ENCODE results near the gene VGLL3.
"Not testable (repeated sequence)": the region's sequence is repeated elsewhere in the genome, so short reads cannot be mapped to it uniquely, and the experiment has no call there.

The VGLL3 gene

DNA sequence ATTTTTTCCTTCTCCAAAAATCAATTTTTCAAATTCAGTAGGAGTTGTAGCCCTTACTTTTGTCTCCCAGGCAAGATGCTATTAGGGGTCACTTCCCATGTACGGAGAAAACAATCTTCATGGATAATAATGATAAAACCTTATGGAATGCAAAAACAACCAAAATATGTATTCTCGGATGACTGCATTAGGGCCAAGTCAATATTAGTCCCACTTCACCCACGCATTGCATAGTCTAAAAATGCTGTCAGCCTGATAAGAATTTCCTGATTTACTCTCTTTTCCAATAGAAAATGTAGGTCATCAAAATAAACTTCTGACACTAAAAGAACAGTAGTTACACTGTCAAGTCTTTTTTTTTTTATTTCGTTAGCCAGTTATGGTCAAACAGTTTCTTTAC is 2.7 kb downstream of the VGLL3 start:
- H3K4me1 ChIP-seq (ENCODE audit: insufficient read depth, low read length), result peaks cover 28% of the 10 kb centered on the region
- H3K36me3 ChIP-seq (ENCODE audit: insufficient read depth, low read length), result no peaks in the 10 kb centered on the region
- no peak overlapping the region for H3K27ac ChIP-seq (ENCODE audit: low read depth, low read length)
- H3K9me3 ChIP-seq (ENCODE audit: low read length), result no peaks in the 10 kb centered on the region
- no peaks in the 10 kb centered on the region for H3K27me3 ChIP-seq (ENCODE audit: control insufficient read depth in 1 of 2, insufficient read depth in 2 of 2, low read length in 2 of 2)
- H3K4me3 ChIP-seq (ENCODE audit: low read depth in 1 of 2, low read length in 2 of 2), result peak overlapping the region in 1 of 2 donors; percentile 25
- peak overlapping the region; percentile 7 for H3K9ac ChIP-seq (ENCODE audit: low read length)

DNA sequence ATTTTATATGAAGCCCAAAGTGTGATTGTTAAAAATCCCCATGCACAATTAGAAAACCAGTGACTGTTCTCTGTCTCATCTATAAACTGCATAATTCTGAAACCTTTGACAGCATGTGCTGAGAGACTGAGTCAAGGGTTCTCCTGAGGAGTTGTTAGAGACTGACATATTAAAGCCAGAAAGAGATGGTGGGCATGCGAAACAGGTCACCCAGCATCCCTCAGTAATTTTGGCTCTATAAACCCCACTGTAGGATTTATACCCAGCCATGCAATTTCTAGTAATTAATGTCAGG is 3.6 kb downstream of the VGLL3 start:
- peak overlapping the region; percentile 3 for H3K9ac ChIP-seq (ENCODE audit: low read length)
- H3K4me3 ChIP-seq (ENCODE audit: low read depth in 1 of 2, low read length in 2 of 2), result peak overlapping the region in 1 of 2 donors; percentile 25
- no peaks in the 10 kb centered on the region for H3K9me3 ChIP-seq (ENCODE audit: low read length)
- peaks cover 28% of the 10 kb centered on the region for H3K4me1 ChIP-seq (ENCODE audit: insufficient read depth, low read length)
- H3K27me3 ChIP-seq (ENCODE audit: control insufficient read depth in 1 of 2, insufficient read depth in 2 of 2, low read length in 2 of 2), result no peaks in the 10 kb centered on the region
- H3K36me3 ChIP-seq (ENCODE audit: insufficient read depth, low read length), result no peaks in the 10 kb centered on the region
- H3K27ac ChIP-seq (ENCODE audit: low read depth, low read length), result peak overlapping the region; percentile 72

- H3K9me3 ChIP-seq (ENCODE audit: low read length), result no peaks in the 10 kb centered on the region
- H3K9ac ChIP-seq (ENCODE audit: low read length), result no peak overlapping the region
- H3K36me3 ChIP-seq (ENCODE audit: insufficient read depth, low read length), result no peaks in the 10 kb centered on the region
- H3K4me1 ChIP-seq (ENCODE audit: insufficient read depth, low read length), result peaks cover 28% of the 10 kb centered on the region
- H3K27ac ChIP-seq (ENCODE audit: low read depth, low read length), result peak overlapping the region; percentile 72
- peak overlapping the region; percentile 25 for H3K4me3 ChIP-seq (ENCODE audit: low read depth in 1 of 2, low read length in 2 of 2)
- H3K27me3 ChIP-seq (ENCODE audit: control insufficient read depth in 1 of 2, insufficient read depth in 2 of 2, low read length in 2 of 2), result no peaks in the 10 kb centered on the region
Observed at GRCh38 chr3:86986671-86987420, 4.1 kb downstream of the VGLL3 start.

DNA sequence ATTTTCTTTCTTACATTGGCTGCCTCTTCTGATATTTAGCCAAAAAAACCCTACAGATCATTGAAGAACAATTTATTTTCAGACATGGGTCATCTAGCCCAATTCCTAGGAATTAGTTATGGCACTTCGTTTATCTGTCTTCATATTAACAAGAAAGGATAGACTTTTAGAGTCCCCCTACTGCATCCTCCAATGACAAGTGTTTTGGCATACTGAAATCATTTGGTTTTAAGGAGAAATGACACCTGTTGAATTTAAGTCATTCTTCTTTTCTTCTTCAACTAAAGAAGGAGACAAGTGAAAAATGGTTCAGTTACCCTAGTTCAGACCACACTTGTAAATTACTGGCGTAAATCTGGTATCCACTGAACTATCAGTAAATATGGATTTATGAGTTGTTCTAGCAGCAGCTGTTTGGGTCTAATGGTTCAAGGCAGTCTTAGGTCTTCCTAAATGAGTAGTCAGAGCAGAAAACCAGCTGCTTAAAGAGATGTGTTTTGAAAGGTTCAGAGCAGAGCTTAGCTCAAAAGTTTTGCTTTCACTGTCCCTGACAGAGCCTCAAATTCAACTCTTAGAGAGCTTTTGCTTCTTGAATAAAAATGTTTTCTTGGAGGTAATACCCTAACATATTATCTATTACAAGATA is 5.6 kb downstream of the VGLL3 start:
- H3K36me3 ChIP-seq (ENCODE audit: insufficient read depth, low read length), result no peaks in the 10 kb centered on the region
- no peaks in the 10 kb centered on the region for H3K9me3 ChIP-seq (ENCODE audit: low read length)
- peaks cover 28% of the 10 kb centered on the region for H3K4me1 ChIP-seq (ENCODE audit: insufficient read depth, low read length)
- no peak overlapping the region for H3K9ac ChIP-seq (ENCODE audit: low read length)
- peak overlapping the region; percentile 15 for H3K27ac ChIP-seq (ENCODE audit: low read depth, low read length)
- H3K27me3 ChIP-seq (ENCODE audit: control insufficient read depth in 1 of 2, insufficient read depth in 2 of 2, low read length in 2 of 2), result no peaks in the 10 kb centered on the region
- peak overlapping the region in 1 of 2 donors; percentile 20 for H3K4me3 ChIP-seq (ENCODE audit: low read depth in 1 of 2, low read length in 2 of 2)

GRCh38 chr3:86984271-86984670 is 6.7 kb downstream of the VGLL3 start:
- Histone ChIP-seq H3K9ac (ENCODE audit: low read length) (no peak overlapping the region), H3K4me1 (ENCODE audit: insufficient read depth, low read length) (peaks cover 28% of the 10 kb centered on the region), H3K27ac (ENCODE audit: low read depth, low read length) (no peak overlapping the region), H3K36me3 (ENCODE audit: insufficient read depth, low read length) (no peaks in the 10 kb centered on the region), H3K9me3 (ENCODE audit: low read length) (no peaks in the 10 kb centered on the region), H3K4me3 (ENCODE audit: low read depth in 1 of 2, low read length in 2 of 2) (no peak overlapping the region), H3K27me3 (ENCODE audit: control insufficient read depth in 1 of 2, insufficient read depth in 2 of 2, low read length in 2 of 2) (no peaks in the 10 kb centered on the region)

DNA sequence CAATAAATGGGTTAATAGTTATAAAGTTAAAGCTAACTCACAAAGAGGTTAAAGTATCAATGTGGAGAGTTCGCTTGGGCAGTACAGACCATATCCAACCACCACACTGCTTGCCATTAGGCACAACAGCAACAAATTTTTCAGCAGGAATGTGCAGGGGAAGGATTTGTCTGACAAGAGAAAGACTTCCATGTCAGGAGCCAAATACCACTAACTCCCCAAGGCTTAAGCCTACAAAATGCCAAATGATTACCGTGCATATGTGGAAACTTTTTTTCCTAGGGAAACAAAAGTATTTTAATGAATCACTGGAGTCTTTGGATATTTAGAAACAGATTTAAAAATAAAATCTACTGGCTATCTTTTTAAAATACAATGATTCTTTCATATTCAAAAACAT is 8.1 kb downstream of the VGLL3 start:
- Histone ChIP-seq H3K9me3 (ENCODE audit: low read length) (no peaks in the 10 kb centered on the region), H3K9ac (ENCODE audit: low read length) (no peak overlapping the region), H3K27me3 (ENCODE audit: control insufficient read depth in 1 of 2, insufficient read depth in 2 of 2, low read length in 2 of 2) (no peaks in the 10 kb centered on the region), H3K36me3 (ENCODE audit: insufficient read depth, low read length) (peaks cover under 1% of the 10 kb centered on the region), H3K4me3 (ENCODE audit: low read depth in 1 of 2, low read length in 2 of 2) (no peak overlapping the region), H3K4me1 (ENCODE audit: insufficient read depth, low read length) (peaks cover 37% of the 10 kb centered on the region), H3K27ac (ENCODE audit: low read depth, low read length) (no peak overlapping the region)

- no peak overlapping the region for H3K27ac ChIP-seq (ENCODE audit: low read depth, low read length)
- no peaks in the 10 kb centered on the region for H3K9me3 ChIP-seq (ENCODE audit: low read length)
- H3K4me3 ChIP-seq (ENCODE audit: low read depth in 1 of 2, low read length in 2 of 2), result no peak overlapping the region
- H3K9ac ChIP-seq (ENCODE audit: low read length), result no peak overlapping the region
- H3K36me3 ChIP-seq (ENCODE audit: insufficient read depth, low read length), result peaks cover 20% of the 10 kb centered on the region
- H3K4me1 ChIP-seq (ENCODE audit: insufficient read depth, low read length), result peaks cover 14% of the 10 kb centered on the region
- no peaks in the 10 kb centered on the region for H3K27me3 ChIP-seq (ENCODE audit: control insufficient read depth in 1 of 2, insufficient read depth in 2 of 2, low read length in 2 of 2)
Observed at GRCh38 chr3:86978111-86978551, 12.8 kb downstream of the VGLL3 start.

GRCh38 chr3:86976219-86976618 is 14.7 kb downstream of the VGLL3 start:
- Histone ChIP-seq H3K4me3 (ENCODE audit: low read depth in 1 of 2, low read length in 2 of 2) (no peak overlapping the region), H3K27ac (ENCODE audit: low read depth, low read length) (no peak overlapping the region), H3K9ac (ENCODE audit: low read length) (no peak overlapping the region), H3K9me3 (ENCODE audit: low read length) (no peaks in the 10 kb centered on the region), H3K36me3 (ENCODE audit: insufficient read depth, low read length) (peaks cover 20% of the 10 kb centered on the region), H3K4me1 (ENCODE audit: insufficient read depth, low read length) (peaks cover 14% of the 10 kb centered on the region), H3K27me3 (ENCODE audit: control insufficient read depth in 1 of 2, insufficient read depth in 2 of 2, low read length in 2 of 2) (no peaks in the 10 kb centered on the region)

DNA sequence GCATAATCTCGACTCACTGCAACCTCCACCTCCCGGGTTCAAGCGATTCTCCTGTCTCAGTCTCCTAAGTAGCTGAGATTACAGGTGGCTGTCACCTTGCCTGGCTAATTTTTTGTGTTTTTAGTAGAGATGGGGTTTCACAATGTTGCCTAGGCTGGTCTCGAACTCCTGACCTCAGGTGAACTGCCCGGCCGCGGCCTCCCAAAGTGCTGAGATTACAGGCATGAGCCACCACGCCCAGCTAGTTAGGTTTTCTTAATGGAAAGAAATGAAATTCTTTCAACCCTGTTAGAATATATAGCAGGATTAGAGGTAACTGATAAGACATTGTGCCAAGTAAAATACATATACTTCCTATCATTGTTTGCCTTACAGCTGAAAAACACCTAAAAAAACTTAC is 16.8 kb downstream of the VGLL3 start:
- Histone ChIP-seq H3K36me3 (ENCODE audit: insufficient read depth, low read length) (peaks cover 20% of the 10 kb centered on the region), H3K4me1 (ENCODE audit: insufficient read depth, low read length) (peaks cover 14% of the 10 kb centered on the region)
- H3K9me3 ChIP-seq (ENCODE audit: low read length); H3K9ac ChIP-seq (ENCODE audit: low read length); H3K27ac ChIP-seq (ENCODE audit: low read depth, low read length); H3K4me3 ChIP-seq (ENCODE audit: low read depth in 1 of 2, low read length in 2 of 2); H3K27me3 ChIP-seq (ENCODE audit: control insufficient read depth in 1 of 2, insufficient read depth in 2 of 2, low read length in 2 of 2): not testable (repeated sequence)

DNA sequence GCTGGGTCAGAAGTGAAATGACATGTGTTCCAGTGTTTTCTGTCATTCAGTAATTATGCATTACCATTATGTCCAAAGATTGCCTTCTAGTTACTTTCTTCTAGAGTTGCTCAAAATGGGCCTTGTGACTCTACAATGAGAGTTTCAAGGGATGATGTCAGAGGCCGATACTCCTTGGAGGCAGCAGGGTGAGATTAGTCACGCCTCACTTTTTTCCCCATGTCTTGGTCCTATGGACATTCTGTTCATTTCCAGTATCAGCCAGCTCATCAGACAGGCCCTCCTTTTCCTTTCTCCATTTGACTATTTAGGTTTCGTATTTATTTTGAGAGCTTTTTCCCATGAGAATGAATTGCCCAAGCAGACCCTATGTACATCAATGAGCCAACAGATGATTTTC is 17.5 kb downstream of the VGLL3 start:
- Histone ChIP-seq H3K9ac (ENCODE audit: low read length) (no peak overlapping the region), H3K27ac (ENCODE audit: low read depth, low read length) (no peak overlapping the region)

GRCh38 chr3:86969500-86970189 is 21.3 kb downstream of the VGLL3 start:
- Histone ChIP-seq H3K36me3 (ENCODE audit: insufficient read depth, low read length) (peaks cover 15% of the 10 kb centered on the region), H3K27ac (ENCODE audit: low read depth, low read length) (no peak overlapping the region), H3K9ac (ENCODE audit: low read length) (no peak overlapping the region), H3K4me1 (ENCODE audit: insufficient read depth, low read length) (peaks cover 4% of the 10 kb centered on the region), H3K27me3 (ENCODE audit: control insufficient read depth in 1 of 2, insufficient read depth in 2 of 2, low read length in 2 of 2) (no peaks in the 10 kb centered on the region), H3K4me3 (ENCODE audit: low read depth in 1 of 2, low read length in 2 of 2) (no peak overlapping the region), H3K9me3 (ENCODE audit: low read length) (no peaks in the 10 kb centered on the region)

More for the DNA sequence above, 17.5 kb downstream of the VGLL3 start:
- Histone ChIP-seq H3K36me3 (ENCODE audit: insufficient read depth, low read length) (peaks cover 25% of the 10 kb centered on the region), H3K27me3 (ENCODE audit: control insufficient read depth in 1 of 2, insufficient read depth in 2 of 2, low read length in 2 of 2) (no peaks in the 10 kb centered on the region), H3K4me3 (ENCODE audit: low read depth in 1 of 2, low read length in 2 of 2) (no peak overlapping the region), H3K4me1 (ENCODE audit: insufficient read depth, low read length) (peaks cover 7% of the 10 kb centered on the region), H3K9me3 (ENCODE audit: low read length) (no peaks in the 10 kb centered on the region)

Data from muscle layer of colon (tissue), 2 donors.